T-cell (primary cell): ENCODE results near the gene GPR62. TPM values are rescaled to one million over a fixed set of nuclear protein-coding genes. Genes with fewer than 3 reads are reported as not detected.

Experiments used
- ATAC-seq, 4 experiments: fragments of 200-7000 bp in 3 of 4; fragments of 150-1000 bp in 1 of 4; cut with Tn5 transposase; replicated peaks in 1 of 4; 1 replicate in 3 of 4; 2 replicates in 1 of 4; pipeline ENCODE4 v1.10.0; 2021; ENCODE audit warnings: moderate library complexity in 3 of 4, mild to moderate bottlenecking in 2 of 4, moderate number of reproducible peaks in 1 of 4
- CTCF ChIA-PET, 2 donors: fragments of 300-600 bp; sonication (Branson Sonifier 250); formaldehyde crosslinking; loops; one replicate each; lab custom pipeline; 2022; ENCODE audit warnings: antibody characterized with exemption in 2 of 2; lab: Charles Lee
- POLR2A ChIA-PET, 2 donors: fragments of 300-600 bp; sonication (Branson Sonifier 250); formaldehyde crosslinking; loops; one replicate each; lab custom pipeline; 2022; ENCODE audit warnings: antibody characterized with exemption in 2 of 2; lab: Charles Lee
- DNase-seq, 35 experiments: peaks; one replicate each; pipeline versions ENCODE4 v3.0.0 to v3.0.0-alpha.2; 2013 to 2023
- H3K27ac ChIP-seq: one replicate; pipeline ENCODE4 v1.5.1; 2013; ENCODE audit warnings: low read length
- H3K27me3 ChIP-seq, 2 experiments: replicated peaks in 1 of 2; 1 replicate in 1 of 2; 2 replicates in 1 of 2; pipeline versions ENCODE4 v1.6.1 to v1.7.0; 2013; ENCODE audit warnings: low read length in 1 of 2, mixed read lengths in 1 of 2; ENCODE audit not compliant: control insufficient read depth in 2 of 2, insufficient read depth in 2 of 2; ENCODE audit errors: extremely low read depth in 1 of 2
- H3K36me3 ChIP-seq, 2 donors: 1 replicate in 1 of 2; 2 replicates in 1 of 2; pipeline versions ENCODE4 v1.6.1 to v1.7.0; 2013; ENCODE audit warnings: low read length in 1 of 2; ENCODE audit not compliant: control insufficient read depth in 2 of 2, insufficient read depth in 1 of 2; ENCODE audit errors: extremely low read depth in 1 of 2
- H3K4me1 ChIP-seq, 2 experiments: 1 replicate in 1 of 2; 2 replicates in 1 of 2; pipeline versions ENCODE4 v1.6.1 to v1.7.0; 2013; ENCODE audit warnings: low read length in 2 of 2, mixed read lengths in 1 of 2; ENCODE audit not compliant: insufficient read depth in 2 of 2, control insufficient read depth in 1 of 2; ENCODE audit errors: extremely low read depth in 1 of 2
- H3K4me3 ChIP-seq, 2 donors: 1 replicate in 1 of 2; 2 replicates in 1 of 2; pipeline versions ENCODE4 v1.5.1 to v1.7.0; 2013; ENCODE audit warnings: mild to moderate bottlenecking in 2 of 2, low read length in 1 of 2, moderate library complexity in 1 of 2; ENCODE audit not compliant: control insufficient read depth in 1 of 2; ENCODE audit errors: extremely low read depth in 1 of 2
- H3K9me3 ChIP-seq: 2 replicates; pipeline ENCODE4 v1.7.0; 2013
- H3K27ac Mint-ChIP-seq, 2 donors: one replicate each; pipeline ENCODE4 v1.8.0; 2020 to 2021; ENCODE audit warnings: mild to moderate bottlenecking in 2 of 2, mixed read lengths in 2 of 2
- H3K27me3 Mint-ChIP-seq, 2 donors: one replicate each; pipeline ENCODE4 v1.8.0; 2021 to 2022; ENCODE audit warnings: mixed read lengths in 2 of 2
- H3K36me3 Mint-ChIP-seq: one replicate; pipeline ENCODE4 v1.8.0; 2021; ENCODE audit warnings: mixed read lengths
- H3K4me1 Mint-ChIP-seq, 3 donors: one replicate each; pipeline ENCODE4 v1.8.0; 2020 to 2022; ENCODE audit warnings: mixed read lengths in 3 of 3, mild to moderate bottlenecking in 1 of 3
- H3K4me3 Mint-ChIP-seq, 3 donors: one replicate each; pipeline ENCODE4 v1.8.0; 2020 to 2022; ENCODE audit warnings: mild to moderate bottlenecking in 3 of 3, mixed read lengths in 3 of 3, moderate library complexity in 3 of 3
- H3K9me3 Mint-ChIP-seq, 3 donors: one replicate each; pipeline ENCODE4 v1.8.0; 2020 to 2022; ENCODE audit warnings: mixed read lengths in 3 of 3
- WGBS: methylation state at CpG from one replicate; pipeline ENCODE4 v1.1.5; 2013; ENCODE audit warnings: missing lambda C conversion rate; ENCODE audit not compliant: insufficient coverage; 5-methylcytosine and 5-hydroxymethylcytosine counted together
- total RNA-seq, 35 experiments: library from RNA in 6 of 35; stranded (reverse) in 6 of 35; fragments of 120-200 nt in 1 of 35; gene quantifications; one replicate each; pipeline versions ENCODE4 v1.2.1 to v1.2.4 and lab custom pipeline; 2013 to 2026

GPR62 gene
- not detected for total RNA-seq
- total RNA-seq (2013), result not detected
- 0 to 0.21 (median 0) reads per million in 29 experiments for total RNA-seq (lab: John Stamatoyannopoulos, UW)

- Histone ChIP-seq H3K27ac (no peak within 1 kb of the TSS), H3K4me3 (peak within 1 kb of the TSS in 1 of 2 donors; percentile 62), H3K36me3 (no peaks in the 10 kb centered on the region), H3K9me3 (no peaks in the 10 kb centered on the region), H3K4me1 (peaks cover 2 to 17% of the 10 kb centered on the region in 2 experiments), H3K27me3 (peaks cover 3 to 55% of the 10 kb centered on the region in 2 experiments)
- no peaks in the 10 kb centered on the region for H3K9me3 Mint-ChIP-seq
- peaks cover 20 to 37% of the 10 kb centered on the region in 2 donors for H3K27me3 Mint-ChIP-seq
- POLR2A ChIA-PET, result no interaction called here
- peak in 1 of 4 experiments; percentile 9 for ATAC-seq
- peaks cover 5 to 7% (median 6%) of the 10 kb centered on the region in 3 donors for H3K4me1 Mint-ChIP-seq
- peaks cover 15% of the 10 kb centered on the region for H3K36me3 Mint-ChIP-seq
- 46% methylated on average over 33 of the region's 33 CpGs for WGBS
- H3K27ac Mint-ChIP-seq, result no peak within 1 kb of the TSS
- CTCF ChIA-PET, result no interaction called here
- H3K4me3 Mint-ChIP-seq, result peak within 1 kb of the TSS in 2 of 3 donors; percentile 34 to 68
- DNase-seq, result no peak
These were observed at the start of gene GPR62 for GRCh38 chr3:51955175-51955892. TSS of gene GPR62 (plus strand) at chr3:51955381. CDS start at chr3:51955653, 272 bp downstream.

GRCh38 chr3:51908026-51908425 lies 47.2 kb upstream of the GPR62 start:
- ATAC-seq (no peak), DNase-seq (no peak)
- no peak overlapping the region for H3K27ac Mint-ChIP-seq
- no peak overlapping the region for H3K4me3 Mint-ChIP-seq
- H3K27me3 Mint-ChIP-seq, result peaks cover 22 to 40% of the 10 kb centered on the region in 2 donors
- Histone ChIP-seq H3K27ac (no peak overlapping the region), H3K27me3 (peaks cover 0 to 24% of the 10 kb centered on the region in 2 experiments), H3K4me3 (no peak overlapping the region), H3K9me3 (no peaks in the 10 kb centered on the region), H3K36me3 (no peaks in the 10 kb centered on the region), H3K4me1 (no peaks in the 10 kb centered on the region)
- ChIA-PET CTCF (no interaction called here), POLR2A (no interaction called here)
- peaks cover 4% of the 10 kb centered on the region for H3K36me3 Mint-ChIP-seq
- WGBS, result no CpG with 5 or more reads among the region's 4 CpGs
- peaks cover 3 to 23% (median 10%) of the 10 kb centered on the region in 3 donors for H3K9me3 Mint-ChIP-seq
- no peaks in the 10 kb centered on the region for H3K4me1 Mint-ChIP-seq

GRCh38 chr3:51916418-51916817 lies 38.8 kb upstream of the GPR62 start:
- Histone ChIP-seq H3K9me3 (no peaks in the 10 kb centered on the region), H3K36me3 (no peaks in the 10 kb centered on the region), H3K27me3 (peaks cover 0 to 5% of the 10 kb centered on the region in 2 experiments), H3K27ac (no peak overlapping the region), H3K4me3 (no peak overlapping the region), H3K4me1 (no peaks in the 10 kb centered on the region)
- no peaks in the 10 kb centered on the region for H3K36me3 Mint-ChIP-seq
- no peaks in the 10 kb centered on the region for H3K9me3 Mint-ChIP-seq
- H3K4me1 Mint-ChIP-seq, result no peaks in the 10 kb centered on the region
- DNase-seq (no peak), ATAC-seq (no peak)
- WGBS, result 28% methylated on average over 2 of the region's 5 CpGs
- POLR2A ChIA-PET, result no interaction called here
- CTCF ChIA-PET, result no interaction called here
- H3K27me3 Mint-ChIP-seq, result peaks cover 7 to 12% of the 10 kb centered on the region in 2 donors
- no peak overlapping the region for H3K27ac Mint-ChIP-seq
- H3K4me3 Mint-ChIP-seq, result no peak overlapping the region

GRCh38 chr3:51921081-51921578 lies 34.1 kb upstream of the GPR62 start:
- CTCF ChIA-PET, result interaction anchor here in 1 of 2 donors (0.6 kb wide), 1 partner anchor 400 kb away, joined by 3 read pairs; no protein-coding TSS in a partner anchor
- Histone ChIP-seq H3K27ac (no peak overlapping the region), H3K4me3 (no peak overlapping the region), H3K27me3 (peaks cover 2 to 5% of the 10 kb centered on the region in 2 experiments), H3K36me3 (no peaks in the 10 kb centered on the region), H3K4me1 (no peaks in the 10 kb centered on the region), H3K9me3 (no peaks in the 10 kb centered on the region)
- no peaks in the 10 kb centered on the region for H3K4me1 Mint-ChIP-seq
- no peak overlapping the region for H3K4me3 Mint-ChIP-seq
- whole genome bisulfite sequencing, result 96% methylated on average over 4 of the region's 11 CpGs
- H3K27me3 Mint-ChIP-seq, result peaks cover 9 to 13% of the 10 kb centered on the region in 2 donors
- POLR2A ChIA-PET, result no interaction called here
- no peaks in the 10 kb centered on the region for H3K9me3 Mint-ChIP-seq
- H3K27ac Mint-ChIP-seq, result no peak overlapping the region
- DNase-seq, result no peak
- no peaks in the 10 kb centered on the region for H3K36me3 Mint-ChIP-seq
- no peak for ATAC-seq

- no peaks in the 10 kb centered on the region for H3K4me1 ChIP-seq
- Mint-ChIP-seq H3K9me3 (no peaks in the 10 kb centered on the region), H3K4me1 (no peaks in the 10 kb centered on the region), H3K27me3 (peaks cover 0 to under 1% of the 10 kb centered on the region in 2 donors), H3K27ac (no peak overlapping the region), H3K4me3 (no peak overlapping the region), H3K36me3 (no peaks in the 10 kb centered on the region)
- no peak overlapping the region for H3K27ac ChIP-seq
- CTCF ChIA-PET, result no interaction called here
- DNase-seq (no peak), ATAC-seq (no peak)
- no peaks in the 10 kb centered on the region for H3K9me3 ChIP-seq
- H3K36me3 ChIP-seq, result no peaks in the 10 kb centered on the region
- H3K27me3 ChIP-seq, result peaks cover 0 to 1% of the 10 kb centered on the region in 2 experiments
- H3K4me3 ChIP-seq, result no peak overlapping the region
- POLR2A ChIA-PET, result interaction anchor here in 1 of 2 donors (0.6 kb wide), 1 partner anchor 1973 kb away, joined by 4 read pairs; no protein-coding TSS in a partner anchor
- no CpG with 5 or more reads among the region's 5 CpGs for WGBS
These were observed 27.9 kb upstream of the GPR62 start for GRCh38 chr3:51927061-51927977.

GRCh38 chr3:51928438-51928837 lies 26.7 kb upstream of the GPR62 start:
- 94% methylated on average over 5 of the region's 7 CpGs for WGBS
- CTCF ChIA-PET, result no interaction called here

More at GRCh38 chr3:51928438-51928837, 26.7 kb upstream of the GPR62 start:
- no peaks in the 10 kb centered on the region for H3K9me3 ChIP-seq
- peaks cover 6% of the 10 kb centered on the region for H3K36me3 Mint-ChIP-seq
- POLR2A ChIA-PET, result no interaction called here
- no peaks in the 10 kb centered on the region for H3K27me3 Mint-ChIP-seq
- ATAC-seq (no peak), DNase-seq (no peak)
- no peaks in the 10 kb centered on the region for H3K4me1 Mint-ChIP-seq
- no peak overlapping the region for H3K27ac ChIP-seq
- H3K9me3 Mint-ChIP-seq, result no peaks in the 10 kb centered on the region
- H3K4me3 ChIP-seq, result no peak overlapping the region
- H3K36me3 ChIP-seq, result peaks cover 0 to 8% of the 10 kb centered on the region in 2 donors
- no peaks in the 10 kb centered on the region for H3K4me1 ChIP-seq
- H3K27ac Mint-ChIP-seq, result no peak overlapping the region
- H3K27me3 ChIP-seq, result no peaks in the 10 kb centered on the region
- no peak overlapping the region for H3K4me3 Mint-ChIP-seq
